GM19397 (cell line): ENCODE data around the gene EEF2K.
"Not testable (repeated sequence)": the region's sequence is repeated elsewhere in the genome, so short reads cannot be mapped to it uniquely, and the experiment has no call there.

Experiments
- ATAC-seq: cut with Tn5 transposase; IDR thresholded peaks from one replicate; pipeline ENCODE4 v1.9.1; 2021; ENCODE audit warnings: mild to moderate bottlenecking, moderate library complexity; ENCODE audit not compliant: unreplicated experiment

Gene EEF2K

DNA sequence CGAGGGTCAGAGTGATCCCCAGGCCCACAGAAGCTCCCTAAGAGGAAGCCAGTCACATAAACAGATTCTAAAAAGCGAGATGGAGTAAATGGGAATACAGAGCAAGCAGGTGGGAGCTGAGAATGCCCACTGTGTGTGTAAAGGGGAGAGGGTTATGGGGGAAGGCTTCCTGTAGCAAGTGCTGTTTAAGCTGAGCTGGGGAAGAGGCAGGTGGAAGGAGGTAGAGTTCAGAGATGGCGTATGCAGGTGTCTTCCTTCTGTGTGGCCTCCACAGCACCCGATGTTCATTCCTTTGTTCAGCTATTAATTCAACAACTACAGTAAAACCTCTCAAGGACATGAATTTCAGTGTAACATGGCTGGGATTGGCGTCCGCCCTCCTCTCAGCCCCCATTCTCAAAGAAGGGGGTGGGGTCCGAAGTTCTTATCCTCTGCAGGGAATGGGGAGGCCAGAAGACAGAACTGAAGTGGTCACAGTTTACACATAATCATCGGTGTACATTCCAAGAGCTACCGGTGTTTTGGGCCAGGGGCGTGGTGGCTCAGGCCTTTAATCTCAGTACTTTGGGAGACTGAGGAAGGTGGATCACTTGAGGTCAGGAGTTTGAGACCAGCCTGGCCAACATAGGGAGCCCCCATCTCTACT is 1.8 kb downstream of the EEF2K start:
- no peak for ATAC-seq

DNA sequence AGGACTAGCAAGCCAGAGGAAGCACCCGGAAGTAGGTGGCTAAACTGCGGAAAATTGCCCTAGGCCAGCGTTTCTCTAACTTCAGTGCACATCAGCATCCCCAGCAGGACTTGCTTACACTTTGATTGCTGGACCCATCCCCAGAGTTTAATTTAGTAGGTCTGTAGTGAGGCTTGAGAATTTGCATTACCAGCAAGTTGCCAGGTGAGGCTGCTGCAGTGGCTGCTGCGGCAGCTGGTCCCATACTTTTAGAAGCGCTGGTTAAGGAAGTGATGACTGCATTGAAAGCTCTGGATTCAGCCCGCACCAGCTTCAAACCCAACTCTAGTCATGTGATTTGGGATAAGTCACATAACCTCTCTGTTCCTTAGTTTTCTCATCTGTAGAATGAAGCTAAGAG is 4.2 kb downstream of the EEF2K start:
- no peak for ATAC-seq

DNA sequence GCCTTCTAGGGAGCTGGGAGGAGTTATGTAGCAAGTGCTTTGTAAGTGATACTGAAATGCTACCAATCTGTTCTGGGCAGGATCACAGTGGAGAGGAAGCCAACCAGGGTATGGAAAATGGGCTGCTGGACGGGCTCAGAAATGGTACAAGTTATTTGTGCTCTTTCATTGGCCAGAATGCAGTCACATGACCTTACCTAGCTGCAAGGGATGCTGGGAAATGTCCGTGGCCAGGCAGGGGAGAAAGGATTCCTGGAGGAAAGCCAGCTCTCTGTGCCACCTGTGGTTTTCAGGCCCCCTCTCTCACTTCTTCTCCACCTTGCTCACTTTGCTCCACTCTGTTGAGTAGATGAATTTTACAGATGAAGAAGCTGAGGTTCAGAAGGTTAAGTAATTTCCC is 4.8 kb downstream of the EEF2K start:
- ATAC-seq: no peak

DNA sequence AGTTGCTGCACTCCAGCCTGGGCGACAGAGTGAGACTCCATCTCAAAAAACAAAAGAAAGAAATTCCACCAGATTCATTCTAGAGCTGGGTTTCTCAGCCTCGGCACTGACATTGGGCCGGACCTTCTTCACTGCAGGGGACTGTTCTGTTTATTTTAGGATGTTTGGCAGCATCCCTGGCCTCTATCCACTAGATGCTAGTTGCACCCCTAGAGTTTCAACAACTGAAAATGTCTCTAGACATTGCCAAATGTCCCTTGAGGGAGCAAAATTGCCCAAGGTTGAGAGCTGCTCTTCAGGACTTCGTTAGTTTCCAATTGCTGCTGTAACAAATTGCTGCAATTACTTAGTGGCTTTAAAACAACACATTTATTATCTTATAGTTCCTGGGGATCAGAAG is 7.2 kb downstream of the EEF2K start:
- no peak for ATAC-seq

DNA sequence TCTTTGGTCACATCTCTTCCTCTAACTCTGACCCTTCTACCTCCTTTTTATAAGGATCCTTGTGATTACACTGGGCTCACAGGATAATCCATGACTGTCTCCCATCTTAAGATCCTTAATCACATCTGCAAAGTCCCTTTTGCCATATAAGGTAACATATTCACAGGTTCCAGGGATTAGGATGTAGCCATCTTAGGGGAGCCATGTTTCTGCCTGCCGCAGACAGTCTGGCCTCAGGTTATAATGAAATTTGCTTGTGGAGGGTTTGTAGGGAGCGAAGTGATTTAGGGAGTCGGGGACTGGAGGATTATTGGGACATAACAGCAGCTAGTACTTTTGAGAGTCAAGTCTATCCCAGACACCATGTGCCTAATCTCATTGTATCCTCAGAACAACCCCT is 7.7 kb downstream of the EEF2K start:
- ATAC-seq: no peak

DNA sequence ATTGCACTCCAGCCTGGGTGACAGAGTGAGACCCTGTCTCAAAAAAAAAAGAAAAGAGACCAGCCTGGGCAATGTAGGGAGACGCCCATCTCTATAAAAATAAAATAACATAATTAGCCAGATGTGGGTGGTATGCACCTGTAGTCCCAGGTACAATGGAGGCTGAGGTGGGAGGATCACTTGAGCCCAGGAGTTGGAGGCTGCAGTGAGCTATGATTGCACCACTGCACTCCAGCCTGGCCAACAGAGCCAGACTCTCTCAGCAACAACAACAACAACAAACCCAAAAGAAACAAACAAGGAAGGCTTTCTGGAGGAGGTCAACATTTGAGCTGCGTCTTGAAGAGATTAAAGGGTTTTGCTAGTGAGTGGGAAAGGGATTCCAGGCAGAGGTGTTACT is 8.3 kb downstream of the EEF2K start:
- no peak for ATAC-seq

DNA sequence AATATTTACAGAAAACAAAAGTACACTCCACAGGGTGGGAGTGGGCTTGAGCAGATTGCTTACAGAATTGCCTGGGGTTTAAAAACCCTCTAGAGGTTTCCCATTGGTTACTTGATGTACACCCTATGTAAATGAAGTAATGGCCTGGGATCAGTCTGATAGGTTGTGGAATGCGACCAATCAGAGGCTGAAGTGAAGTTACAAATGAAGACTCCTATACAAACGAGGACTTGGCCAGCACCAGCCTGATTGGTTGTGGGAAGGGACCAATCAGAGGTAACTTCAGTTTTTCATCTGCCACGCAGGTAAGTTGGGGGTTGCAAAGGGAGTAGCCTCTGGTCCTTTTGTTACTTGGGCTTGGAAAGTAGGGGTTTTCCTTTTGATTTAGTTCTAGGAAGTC is 8.8 kb downstream of the EEF2K start:
- no peak for ATAC-seq

DNA sequence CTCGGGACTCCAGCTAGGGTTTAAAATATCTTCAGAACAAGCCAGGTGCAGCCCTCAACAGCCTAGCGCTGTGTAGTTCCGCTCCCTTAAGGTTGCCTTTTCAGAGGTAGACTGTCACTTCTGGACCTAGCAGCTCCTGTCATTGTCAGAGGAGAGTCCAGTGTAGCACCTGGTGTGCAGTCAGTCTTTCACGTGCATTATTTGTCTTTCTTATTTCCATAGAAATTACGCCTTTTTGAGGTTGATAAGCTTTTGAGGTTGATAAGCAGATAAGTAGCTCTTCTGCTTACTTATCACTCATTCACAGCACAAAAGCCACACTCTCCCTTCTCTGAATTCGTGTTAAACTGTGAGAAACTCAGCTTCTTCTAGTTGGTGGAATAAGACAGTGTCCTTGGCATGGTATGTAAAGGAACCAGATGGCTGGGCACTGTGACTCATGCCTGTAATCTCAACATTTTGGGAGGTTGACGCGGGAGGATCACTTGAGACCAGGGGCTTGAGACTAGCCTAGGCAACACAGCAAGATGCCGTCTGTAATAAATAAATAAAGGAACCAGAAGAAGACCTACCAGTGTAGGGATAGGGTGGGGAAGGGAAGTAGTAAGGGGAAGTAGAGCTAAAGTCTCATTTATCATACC is 10.2 kb downstream of the EEF2K start:
- ATAC-seq: no peak

DNA sequence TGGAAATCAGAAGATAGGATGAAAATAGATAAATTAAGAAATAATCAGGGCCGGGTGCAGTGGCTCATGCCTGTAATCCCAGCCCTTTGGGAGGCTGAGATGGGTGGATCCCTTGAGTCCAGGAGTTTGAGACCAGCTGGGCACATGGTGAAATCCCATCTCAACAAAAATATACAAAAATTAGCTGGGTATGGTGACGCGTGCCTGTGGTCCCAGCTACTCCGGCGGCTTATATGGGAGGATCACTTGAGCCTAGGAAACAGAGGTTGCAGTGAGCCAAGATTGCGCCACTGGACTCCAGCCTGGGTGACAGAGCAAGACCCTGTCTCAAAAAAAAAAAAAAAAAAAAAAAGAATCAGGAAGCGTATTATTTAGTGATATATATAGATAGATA is 10.8 kb downstream of the EEF2K start:
- not testable (repeated sequence) for ATAC-seq

DNA sequence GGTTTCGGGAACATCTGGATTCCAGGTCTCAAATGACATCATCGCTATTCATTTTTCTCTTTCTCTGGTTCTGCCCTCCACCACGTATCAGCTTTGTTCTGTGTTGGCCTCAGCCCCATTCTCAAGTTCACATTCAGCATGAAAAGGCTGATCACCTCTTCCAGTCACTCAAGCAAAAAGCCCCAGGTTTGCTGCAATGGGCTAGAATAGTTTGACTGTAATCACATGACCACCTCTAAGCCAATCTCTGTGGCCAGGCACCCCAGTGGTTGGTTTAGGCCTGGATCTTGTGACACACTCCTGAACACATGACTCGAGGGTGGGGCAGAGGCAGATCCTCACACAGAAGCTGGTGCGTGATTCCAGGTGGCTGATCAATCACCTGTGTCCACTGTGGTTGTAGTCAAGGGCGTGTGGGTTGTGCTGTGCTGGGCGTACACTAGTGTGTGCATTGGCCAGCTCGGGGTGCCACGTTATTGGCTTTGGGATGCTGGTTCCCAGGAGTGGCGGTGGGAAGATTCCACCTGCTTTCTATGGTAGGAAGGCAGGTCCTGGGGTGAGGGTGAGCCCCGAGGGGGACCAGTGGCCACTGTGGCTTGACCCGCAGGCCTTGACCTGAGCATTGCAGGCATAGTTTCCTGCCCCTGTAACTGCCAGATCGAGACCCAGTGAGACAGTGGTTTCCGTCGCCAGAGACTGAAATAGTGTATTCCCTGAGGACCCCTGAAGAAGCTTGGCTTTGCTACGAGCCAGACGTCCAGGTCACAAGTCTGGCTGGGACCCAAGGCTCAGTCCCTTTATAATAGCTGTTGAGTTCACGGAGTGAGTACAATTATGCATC is 12.0 kb downstream of the EEF2K start:
- ATAC-seq: peak; percentile 78

DNA sequence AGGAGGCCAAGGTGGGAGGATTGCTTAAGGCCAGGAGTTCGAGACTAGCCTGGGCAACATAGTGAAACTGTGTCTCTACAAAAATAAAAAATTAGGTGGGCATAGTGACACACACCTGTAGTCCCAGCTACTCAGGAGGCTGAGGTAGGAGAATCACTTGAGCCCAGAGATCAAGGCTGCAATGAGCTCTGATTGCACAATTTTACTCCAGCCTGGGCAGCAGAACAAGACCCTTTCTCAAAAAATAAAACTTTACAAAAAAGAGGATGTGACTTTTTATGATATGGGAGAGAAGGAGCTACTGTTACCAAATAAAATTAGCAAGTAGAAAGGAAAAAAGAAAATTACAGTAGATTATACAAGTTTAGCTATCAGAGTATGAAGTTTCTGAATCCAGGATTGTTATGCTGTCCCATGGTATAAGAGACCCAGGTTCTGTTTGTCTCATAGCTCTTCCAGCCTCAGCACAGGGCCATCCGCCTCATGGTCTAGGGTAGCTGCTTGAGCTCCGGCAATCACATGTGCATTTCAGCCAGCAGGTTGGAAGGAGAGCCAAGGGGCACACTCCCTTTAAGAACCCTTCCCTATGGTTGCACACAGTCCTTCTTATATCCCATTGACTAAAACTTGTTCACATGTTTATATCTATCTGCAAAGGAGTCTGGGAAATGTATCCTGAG is 13.5 kb downstream of the EEF2K start:
- ATAC-seq: no peak

DNA sequence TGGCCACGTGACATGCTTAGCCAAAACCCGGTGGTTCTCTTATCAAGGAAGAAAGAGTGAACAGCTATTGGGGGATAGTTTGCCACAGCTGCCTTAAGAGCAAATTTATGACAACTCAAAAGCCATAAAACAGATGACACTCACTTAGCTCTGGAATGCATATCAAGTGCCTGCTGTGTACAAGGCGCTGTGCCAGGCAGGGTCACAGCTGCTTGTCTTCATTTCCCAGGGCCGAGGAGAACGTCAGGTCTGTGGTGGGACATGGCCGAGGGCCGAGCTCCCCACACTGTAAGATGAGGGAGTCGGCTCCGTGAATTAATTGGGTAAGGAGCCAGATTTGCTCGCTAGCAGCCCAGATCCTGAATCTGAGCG is 14.0 kb downstream of the EEF2K start:
- no peak for ATAC-seq

DNA sequence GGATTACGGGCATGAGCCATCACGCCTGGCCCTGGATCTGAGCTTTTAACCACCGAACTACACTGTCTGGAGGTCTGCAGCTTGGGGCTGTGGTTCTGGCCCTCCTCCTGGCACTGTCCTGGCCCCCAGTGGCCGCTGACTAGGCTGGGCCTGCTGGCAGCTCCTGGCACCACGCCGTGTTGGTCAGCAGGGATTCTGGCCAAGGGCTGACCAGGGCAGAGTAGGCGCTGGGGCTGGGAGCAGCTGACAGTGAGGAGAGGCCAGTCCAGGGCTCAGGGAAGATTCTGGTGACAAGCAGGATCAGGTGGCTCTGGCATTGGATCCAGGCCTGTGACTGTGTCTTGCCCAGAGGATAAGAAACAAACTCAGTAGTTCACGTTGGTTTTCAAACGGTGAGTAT is 14.6 kb downstream of the EEF2K start:
- ATAC-seq: no peak

DNA sequence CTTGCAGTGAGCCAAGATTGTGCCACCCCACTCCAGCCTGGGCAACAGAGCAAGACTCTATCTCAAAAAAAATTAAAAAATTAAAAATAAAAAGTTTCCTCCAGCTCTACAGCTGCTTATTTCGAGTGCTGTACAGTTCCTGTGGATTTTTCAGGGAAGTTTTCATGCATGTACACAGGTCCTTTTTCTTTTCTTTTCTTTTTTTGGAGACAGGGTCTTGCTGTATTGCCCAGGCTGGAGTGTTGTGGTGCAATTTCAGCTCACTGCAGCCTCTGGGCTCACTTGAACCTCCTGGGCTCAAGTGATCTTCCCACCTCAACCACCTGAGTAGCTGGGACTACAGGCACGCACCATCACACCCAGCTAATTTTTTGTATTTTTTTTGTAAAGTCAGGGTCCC is 15.9 kb downstream of the EEF2K start:
- ATAC-seq: no peak

DNA sequence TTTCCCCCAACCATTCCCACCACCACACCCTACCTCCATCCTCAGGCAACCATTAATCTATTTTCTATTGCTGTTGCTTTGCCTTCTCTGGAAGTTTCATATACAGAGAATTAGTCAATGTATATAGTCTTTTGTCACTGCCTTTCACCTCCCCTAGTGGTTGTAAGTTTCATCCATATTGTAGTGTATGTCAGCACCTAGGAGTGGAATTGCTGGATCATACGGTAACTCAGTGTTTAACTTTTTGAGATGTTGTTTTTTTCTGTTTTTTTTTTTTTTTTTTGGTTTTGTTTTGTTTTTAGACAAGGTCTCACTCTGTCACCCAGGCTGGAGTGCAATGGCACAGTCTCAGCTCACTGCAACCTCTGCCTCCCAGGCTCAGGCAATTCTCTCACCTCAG is 16.9 kb downstream of the EEF2K start:
- ATAC-seq: no peak

DNA sequence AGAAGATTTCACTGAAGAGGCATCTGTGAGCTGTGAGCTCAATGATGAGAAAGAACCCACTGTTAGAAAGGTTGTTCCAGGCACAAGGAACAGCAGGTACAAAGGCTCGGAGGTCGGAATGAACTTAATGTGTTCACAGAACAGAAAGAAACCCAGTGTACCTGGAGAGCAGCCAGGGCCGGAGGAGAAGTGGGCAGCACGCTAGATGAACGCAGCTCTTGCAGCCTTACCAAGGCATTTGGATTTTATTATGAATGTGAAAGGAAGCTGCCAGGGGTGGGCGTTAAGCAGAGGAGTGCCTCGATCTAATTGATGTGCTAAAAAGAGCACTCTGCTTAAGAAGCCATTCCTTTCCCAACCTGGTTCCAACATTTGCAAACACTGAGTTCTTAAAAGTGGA is 19.0 kb downstream of the EEF2K start:
- ATAC-seq: no peak

DNA sequence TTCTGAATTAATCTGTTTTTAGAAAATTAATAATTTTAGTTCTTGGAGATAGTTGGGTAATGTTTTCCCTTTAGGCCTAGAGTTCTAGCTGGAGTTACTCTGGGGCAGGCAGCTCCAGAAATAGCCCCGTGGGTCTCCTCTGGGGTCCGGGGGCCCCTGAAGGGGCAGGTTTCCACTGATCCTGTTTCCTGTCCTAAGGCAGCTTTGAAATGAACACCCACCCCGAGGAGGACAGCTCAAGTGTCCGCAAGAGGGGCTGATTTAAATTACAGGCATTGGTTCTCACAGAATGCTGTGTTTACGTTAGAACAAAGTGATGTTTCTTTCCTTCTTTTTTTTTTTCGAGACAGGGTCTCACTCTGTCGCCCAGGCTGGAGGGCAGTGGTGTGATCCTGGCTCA is 23.8 kb downstream of the EEF2K start:
- ATAC-seq: no peak

DNA sequence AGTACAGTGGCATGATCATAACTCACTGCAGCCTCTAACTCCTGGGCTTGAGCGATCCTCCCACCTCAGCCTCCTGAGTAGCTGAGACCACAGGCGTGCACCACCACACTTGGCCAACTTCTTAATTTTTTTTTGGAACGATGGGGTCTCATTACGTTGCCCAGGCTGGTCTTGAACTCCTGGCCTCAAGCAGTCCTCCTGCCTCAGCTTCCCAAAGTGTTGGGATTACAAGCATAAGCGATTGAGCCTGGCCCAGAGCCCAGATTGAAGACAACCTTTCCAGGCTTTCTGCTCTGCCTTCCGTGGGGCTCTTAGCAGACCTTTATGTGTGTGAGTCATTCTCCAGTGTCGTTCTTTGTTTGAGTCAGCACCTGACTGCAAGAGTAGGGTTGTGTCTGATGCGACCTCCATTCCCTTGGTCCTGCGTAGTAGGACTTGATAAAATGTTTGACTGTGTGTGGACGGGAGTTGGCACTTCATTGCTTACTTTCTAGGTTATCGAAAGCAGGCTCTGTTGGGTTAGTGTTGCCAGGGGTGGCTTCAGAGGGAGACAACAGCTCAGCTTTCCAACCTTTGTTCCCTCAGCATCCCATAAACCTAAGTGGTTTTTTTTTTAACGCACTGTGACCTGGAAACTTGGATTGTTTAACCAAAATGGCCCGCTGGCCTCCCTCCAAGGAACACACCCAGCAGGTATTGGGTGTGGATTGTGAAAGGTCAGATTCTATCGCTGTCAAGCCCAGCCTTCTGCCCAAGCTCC is 26.4 kb downstream of the EEF2K start:
- no peak for ATAC-seq

DNA sequence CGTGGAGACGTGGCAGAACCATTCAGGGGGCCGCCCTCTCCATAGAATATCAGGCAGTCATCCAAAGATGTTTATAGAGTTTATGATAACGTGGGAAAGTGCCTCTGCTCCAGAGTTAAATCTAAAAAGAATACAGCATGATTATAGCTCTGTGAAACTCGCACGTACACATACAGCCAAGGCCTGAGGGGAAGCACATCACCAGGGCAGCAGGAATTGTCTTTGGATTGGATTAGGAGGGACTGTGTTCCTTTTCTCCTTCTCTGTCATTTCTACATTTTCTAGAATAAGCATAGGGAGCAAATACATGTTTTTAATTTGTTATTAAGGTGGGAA is 26.9 kb downstream of the EEF2K start:
- no peak for ATAC-seq

DNA sequence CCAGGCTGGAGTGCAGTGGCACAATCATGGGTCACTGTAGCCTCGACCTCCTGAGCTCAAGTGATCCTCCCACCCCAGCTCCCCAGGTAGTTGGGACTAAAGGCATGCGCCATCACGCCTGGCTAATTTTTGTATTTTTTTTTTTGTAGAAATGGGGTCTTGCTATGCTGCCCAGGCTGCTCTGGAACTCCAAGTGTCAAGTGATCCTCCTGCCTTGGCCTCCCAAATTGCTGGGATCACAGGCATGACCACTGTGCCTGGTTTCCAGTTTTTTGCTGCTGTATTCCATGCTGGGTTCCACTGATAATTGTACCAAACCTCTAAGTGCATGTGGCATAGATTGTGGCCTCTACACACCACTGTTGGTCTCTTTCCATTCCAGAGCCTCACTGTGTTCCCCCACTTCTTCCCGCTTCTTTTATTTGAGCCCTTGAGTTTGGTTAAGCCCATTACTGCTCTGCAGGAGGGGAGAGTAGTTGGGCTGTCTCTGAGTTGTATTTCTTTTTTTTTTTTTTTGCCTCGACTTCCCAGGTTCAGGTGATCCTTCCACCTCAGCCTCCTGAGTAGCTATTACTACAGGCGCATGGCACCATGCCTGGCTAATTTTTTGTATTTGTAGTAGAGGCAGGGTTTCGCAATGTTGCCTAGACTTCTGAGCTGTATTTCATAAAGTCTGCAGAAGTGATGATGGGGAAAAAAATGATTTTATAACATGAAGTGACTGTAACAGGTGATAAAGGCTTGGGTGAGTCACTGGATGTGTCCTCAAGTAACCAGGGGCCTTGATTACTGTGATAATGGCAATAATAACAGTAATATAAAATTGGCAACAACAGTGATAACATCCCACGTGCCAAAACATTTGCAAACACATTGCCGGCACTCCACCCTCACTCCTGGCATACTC is 30.0 kb downstream of the EEF2K start:
- ATAC-seq: no peak
